Ishikawa (cell line): ENCODE measurements around the gene ERC1.

Experiments
- CEBPB ChIP-seq: IDR thresholded peaks from 2 replicates; pipeline ENCODE4 v1.6.1; 2012
- CREB1 ChIP-seq: IDR thresholded peaks from 2 replicates; pipeline ENCODE4 v1.6.1; 2012; ENCODE audit warnings: low read depth
- EGR1 ChIP-seq: IDR thresholded peaks from 2 replicates; pipeline ENCODE4 v1.6.1; 2012
- EP300 ChIP-seq: IDR thresholded peaks from 2 replicates; pipeline ENCODE4 v1.6.1; 2012; ENCODE audit warnings: borderline replicate concordance
- FOXM1 ChIP-seq: IDR thresholded peaks from 2 replicates; pipeline ENCODE4 v1.6.1; 2012; ENCODE audit warnings: low read depth, borderline replicate concordance
- NFIC ChIP-seq: IDR thresholded peaks from 2 replicates; pipeline ENCODE4 v1.6.1; 2012
- RAD21 ChIP-seq: IDR thresholded peaks from 2 replicates; pipeline ENCODE4 v1.6.1; 2012; ENCODE audit warnings: low read depth
- TAF1 ChIP-seq: IDR thresholded peaks from 2 replicates; pipeline ENCODE4 v1.6.1; 2012; ENCODE audit warnings: low read depth, mild to moderate bottlenecking
- TCF12 ChIP-seq: IDR thresholded peaks from 2 replicates; pipeline ENCODE4 v1.6.1; 2012; ENCODE audit warnings: low read depth
- TEAD4 ChIP-seq: IDR thresholded peaks from 2 replicates; pipeline ENCODE4 v1.6.1; 2012
- YY1 ChIP-seq: IDR thresholded peaks from 2 replicates; pipeline ENCODE4 v1.6.1; 2012; ENCODE audit warnings: low read depth
- ZBTB7A ChIP-seq: IDR thresholded peaks from 2 replicates; pipeline ENCODE4 v1.6.1; 2012; ENCODE audit warnings: low read depth
- TF ChIP-seq, protein P1 (sequence below): IDR thresholded peaks from 2 replicates; pipeline ENCODE4 v1.6.1; 2012
- TF ChIP-seq, protein P2 (sequence below): IDR thresholded peaks from 2 replicates; pipeline ENCODE4 v1.6.1; 2012; ENCODE audit warnings: low read depth, mild to moderate bottlenecking
- TF ChIP-seq, protein P3 (sequence below): IDR thresholded peaks from 2 replicates; pipeline ENCODE4 v1.6.1; 2012

ERC1 gene

GRCh38 chr12:1184402-1184801, 193.4 kb downstream of the ERC1 start:
- TF ChIP-seq YY1 (no peak), CREB1 (no peak), EP300 (no peak), CEBPB (no peak), RAD21 (no peak), ZBTB7A (no peak), TCF12 (no peak), NFIC (no peak), TAF1 (no peak), TEAD4 (no peak), FOXM1 (no peak), EGR1 (no peak)
- TF ChIP-seq, protein P1, sequence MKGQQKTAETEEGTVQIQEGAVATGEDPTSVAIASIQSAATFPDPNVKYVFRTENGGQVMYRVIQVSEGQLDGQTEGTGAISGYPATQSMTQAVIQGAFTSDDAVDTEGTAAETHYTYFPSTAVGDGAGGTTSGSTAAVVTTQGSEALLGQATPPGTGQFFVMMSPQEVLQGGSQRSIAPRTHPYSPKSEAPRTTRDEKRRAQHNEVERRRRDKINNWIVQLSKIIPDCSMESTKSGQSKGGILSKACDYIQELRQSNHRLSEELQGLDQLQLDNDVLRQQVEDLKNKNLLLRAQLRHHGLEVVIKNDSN: no peak
- TF ChIP-seq, protein P2, sequence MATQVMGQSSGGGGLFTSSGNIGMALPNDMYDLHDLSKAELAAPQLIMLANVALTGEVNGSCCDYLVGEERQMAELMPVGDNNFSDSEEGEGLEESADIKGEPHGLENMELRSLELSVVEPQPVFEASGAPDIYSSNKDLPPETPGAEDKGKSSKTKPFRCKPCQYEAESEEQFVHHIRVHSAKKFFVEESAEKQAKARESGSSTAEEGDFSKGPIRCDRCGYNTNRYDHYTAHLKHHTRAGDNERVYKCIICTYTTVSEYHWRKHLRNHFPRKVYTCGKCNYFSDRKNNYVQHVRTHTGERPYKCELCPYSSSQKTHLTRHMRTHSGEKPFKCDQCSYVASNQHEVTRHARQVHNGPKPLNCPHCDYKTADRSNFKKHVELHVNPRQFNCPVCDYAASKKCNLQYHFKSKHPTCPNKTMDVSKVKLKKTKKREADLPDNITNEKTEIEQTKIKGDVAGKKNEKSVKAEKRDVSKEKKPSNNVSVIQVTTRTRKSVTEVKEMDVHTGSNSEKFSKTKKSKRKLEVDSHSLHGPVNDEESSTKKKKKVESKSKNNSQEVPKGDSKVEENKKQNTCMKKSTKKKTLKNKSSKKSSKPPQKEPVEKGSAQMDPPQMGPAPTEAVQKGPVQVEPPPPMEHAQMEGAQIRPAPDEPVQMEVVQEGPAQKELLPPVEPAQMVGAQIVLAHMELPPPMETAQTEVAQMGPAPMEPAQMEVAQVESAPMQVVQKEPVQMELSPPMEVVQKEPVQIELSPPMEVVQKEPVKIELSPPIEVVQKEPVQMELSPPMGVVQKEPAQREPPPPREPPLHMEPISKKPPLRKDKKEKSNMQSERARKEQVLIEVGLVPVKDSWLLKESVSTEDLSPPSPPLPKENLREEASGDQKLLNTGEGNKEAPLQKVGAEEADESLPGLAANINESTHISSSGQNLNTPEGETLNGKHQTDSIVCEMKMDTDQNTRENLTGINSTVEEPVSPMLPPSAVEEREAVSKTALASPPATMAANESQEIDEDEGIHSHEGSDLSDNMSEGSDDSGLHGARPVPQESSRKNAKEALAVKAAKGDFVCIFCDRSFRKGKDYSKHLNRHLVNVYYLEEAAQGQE: no peak
- TF ChIP-seq, protein P3, sequence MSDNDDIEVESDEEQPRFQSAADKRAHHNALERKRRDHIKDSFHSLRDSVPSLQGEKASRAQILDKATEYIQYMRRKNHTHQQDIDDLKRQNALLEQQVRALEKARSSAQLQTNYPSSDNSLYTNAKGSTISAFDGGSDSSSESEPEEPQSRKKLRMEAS: no peak

GRCh38 chr12:1185460-1186182, 194.6 kb downstream of the ERC1 start:
- TF ChIP-seq CEBPB (no peak), TAF1 (no peak), EP300 (no peak), TEAD4 (no peak), EGR1 (no peak), YY1 (no peak), RAD21 (no peak), TCF12 (no peak), ZBTB7A (no peak), FOXM1 (no peak), CREB1 (no peak), NFIC (no peak)
- TF ChIP-seq, protein P1: no peak
- TF ChIP-seq, protein P3: no peak
- TF ChIP-seq, protein P2: no peak

DNA sequence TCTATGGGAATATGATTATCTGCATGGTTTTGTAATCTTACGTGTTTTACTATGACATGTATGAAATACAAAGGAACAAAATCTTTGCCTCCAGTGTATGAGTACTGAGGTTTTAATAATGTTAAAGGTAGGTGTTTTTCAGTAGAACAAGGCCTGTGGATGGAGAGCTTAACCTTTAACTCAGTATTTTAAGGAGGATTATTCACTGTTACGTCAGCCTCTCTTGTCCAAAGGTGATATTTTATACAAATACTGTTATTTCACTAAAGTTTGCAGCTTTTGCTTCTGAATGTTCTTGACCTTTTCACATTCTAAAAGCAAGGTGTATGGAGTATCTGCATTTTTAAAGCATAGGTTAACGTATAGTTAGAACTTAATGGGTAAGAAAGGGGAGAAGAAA, 195.3 kb downstream of the ERC1 start:
- no peak for TF ChIP-seq RAD21
- TF ChIP-seq ZBTB7A: no peak

- TF ChIP-seq NFIC: no peak
- TF ChIP-seq RAD21: no peak
- no peak for TF ChIP-seq YY1
- no peak for TF ChIP-seq TEAD4
- TF ChIP-seq, protein P1: no peak
- TF ChIP-seq CEBPB: no peak
- TF ChIP-seq EGR1: no peak
- TF ChIP-seq, protein P3: no peak
- no peak for TF ChIP-seq ZBTB7A
- TF ChIP-seq TCF12: no peak
- TF ChIP-seq EP300: no peak
- no peak for TF ChIP-seq CREB1
- TF ChIP-seq, protein P2: no peak
- no peak for TF ChIP-seq TAF1
- no peak for TF ChIP-seq FOXM1
Measured at GRCh38 chr12:1188016-1188415, 197.0 kb downstream of the ERC1 start.
